Fibroblast of mammary gland (primary cell): ENCODE results near the gene RHOT2.

Experiments used
- DNase-seq: peaks from one replicate; pipeline ENCODE4 v3.0.0-alpha.2; 2010; ENCODE audit warnings: low read depth
- H3K4me3 ChIP-seq: 2 replicates; pipeline ENCODE4 v1.5.1; 2011; ENCODE audit warnings: low read depth, mild to moderate bottlenecking, low read length, moderate library complexity; ENCODE audit not compliant: control insufficient read depth
- TF ChIP-seq, protein P1 (sequence below): conservative IDR thresholded peaks from 2 replicates; pipeline ENCODE4 v1.5.1; 2011; ENCODE audit warnings: low read depth, low read length, inconsistent platforms; ENCODE audit not compliant: control insufficient read depth, insufficient read depth

The RHOT2 gene

DNA sequence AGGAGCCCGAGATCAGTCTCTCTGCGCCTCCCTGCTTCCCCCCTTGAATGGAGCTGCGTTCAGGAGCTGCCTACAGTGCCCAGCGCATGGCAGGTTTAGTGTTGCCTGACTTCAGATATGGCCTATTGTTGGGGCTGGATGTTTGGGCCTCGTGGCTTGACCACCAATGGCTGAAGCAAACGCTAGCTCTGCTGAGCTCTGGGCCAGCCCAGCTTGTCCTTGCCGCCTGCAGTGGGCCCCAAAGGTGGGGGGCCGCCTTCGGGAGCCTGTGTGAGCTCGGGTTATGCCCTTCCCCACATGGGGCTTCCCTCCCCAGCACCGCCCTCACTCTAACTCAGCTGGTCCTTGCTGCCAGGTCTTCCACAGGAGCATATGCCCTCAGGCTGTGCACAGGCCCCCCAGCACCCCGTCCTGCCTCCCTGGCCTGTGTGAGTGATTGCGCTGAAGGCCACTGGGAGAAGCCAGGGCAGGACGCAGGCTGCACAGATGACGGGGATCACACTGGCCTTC lies 29.8 kb upstream of the RHOT2 start:
- TF ChIP-seq, protein P1, sequence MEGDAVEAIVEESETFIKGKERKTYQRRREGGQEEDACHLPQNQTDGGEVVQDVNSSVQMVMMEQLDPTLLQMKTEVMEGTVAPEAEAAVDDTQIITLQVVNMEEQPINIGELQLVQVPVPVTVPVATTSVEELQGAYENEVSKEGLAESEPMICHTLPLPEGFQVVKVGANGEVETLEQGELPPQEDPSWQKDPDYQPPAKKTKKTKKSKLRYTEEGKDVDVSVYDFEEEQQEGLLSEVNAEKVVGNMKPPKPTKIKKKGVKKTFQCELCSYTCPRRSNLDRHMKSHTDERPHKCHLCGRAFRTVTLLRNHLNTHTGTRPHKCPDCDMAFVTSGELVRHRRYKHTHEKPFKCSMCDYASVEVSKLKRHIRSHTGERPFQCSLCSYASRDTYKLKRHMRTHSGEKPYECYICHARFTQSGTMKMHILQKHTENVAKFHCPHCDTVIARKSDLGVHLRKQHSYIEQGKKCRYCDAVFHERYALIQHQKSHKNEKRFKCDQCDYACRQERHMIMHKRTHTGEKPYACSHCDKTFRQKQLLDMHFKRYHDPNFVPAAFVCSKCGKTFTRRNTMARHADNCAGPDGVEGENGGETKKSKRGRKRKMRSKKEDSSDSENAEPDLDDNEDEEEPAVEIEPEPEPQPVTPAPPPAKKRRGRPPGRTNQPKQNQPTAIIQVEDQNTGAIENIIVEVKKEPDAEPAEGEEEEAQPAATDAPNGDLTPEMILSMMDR, result no peak
- DNase-seq, result no peak
- no peak overlapping the region for H3K4me3 ChIP-seq

DNA sequence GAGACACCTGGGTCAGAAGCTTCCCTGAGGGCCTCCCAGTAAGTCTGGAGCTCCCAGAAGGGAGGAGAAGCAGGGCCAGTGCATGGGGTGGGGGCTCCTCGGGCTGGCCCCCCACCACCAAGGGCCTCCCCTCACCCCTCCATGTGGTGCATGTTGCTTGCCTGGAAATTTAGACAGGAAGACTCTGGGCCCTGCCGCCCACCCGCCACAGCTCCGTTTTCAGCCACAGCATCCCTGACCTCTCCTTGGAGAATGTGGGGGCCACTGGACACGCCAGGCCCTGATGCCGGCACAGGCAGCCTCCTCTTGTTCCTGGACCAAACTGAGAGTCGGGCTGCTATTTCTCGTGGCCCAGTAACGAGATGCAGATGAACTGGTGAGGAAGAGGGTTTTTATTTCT lies 29.1 kb upstream of the RHOT2 start:
- DNase-seq, result no peak
- H3K4me3 ChIP-seq, result no peak overlapping the region
- TF ChIP-seq, protein P1, result no peak

DNA sequence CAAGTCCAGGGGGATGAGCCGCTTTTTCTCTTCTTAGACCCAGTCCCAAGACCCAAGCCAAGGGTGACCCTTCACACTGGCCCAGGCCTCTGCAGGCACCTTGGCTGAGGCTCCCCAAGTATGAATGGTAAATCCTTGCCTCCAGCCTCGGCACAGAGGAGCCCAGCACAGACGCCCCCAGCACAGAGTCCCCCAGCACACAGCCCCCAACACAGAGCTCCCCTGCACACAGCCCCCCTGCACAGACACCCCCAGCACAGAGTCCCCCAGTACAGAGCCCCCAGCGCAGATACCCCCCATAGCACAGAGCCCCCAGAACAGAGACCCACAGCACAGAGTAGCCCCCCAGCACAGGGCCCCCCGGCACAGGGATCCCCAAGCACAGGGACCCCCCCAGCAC lies 27.3 kb upstream of the RHOT2 start:
- TF ChIP-seq, protein P1, result no peak
- no peak overlapping the region for H3K4me3 ChIP-seq
- DNase-seq, result no peak

DNA sequence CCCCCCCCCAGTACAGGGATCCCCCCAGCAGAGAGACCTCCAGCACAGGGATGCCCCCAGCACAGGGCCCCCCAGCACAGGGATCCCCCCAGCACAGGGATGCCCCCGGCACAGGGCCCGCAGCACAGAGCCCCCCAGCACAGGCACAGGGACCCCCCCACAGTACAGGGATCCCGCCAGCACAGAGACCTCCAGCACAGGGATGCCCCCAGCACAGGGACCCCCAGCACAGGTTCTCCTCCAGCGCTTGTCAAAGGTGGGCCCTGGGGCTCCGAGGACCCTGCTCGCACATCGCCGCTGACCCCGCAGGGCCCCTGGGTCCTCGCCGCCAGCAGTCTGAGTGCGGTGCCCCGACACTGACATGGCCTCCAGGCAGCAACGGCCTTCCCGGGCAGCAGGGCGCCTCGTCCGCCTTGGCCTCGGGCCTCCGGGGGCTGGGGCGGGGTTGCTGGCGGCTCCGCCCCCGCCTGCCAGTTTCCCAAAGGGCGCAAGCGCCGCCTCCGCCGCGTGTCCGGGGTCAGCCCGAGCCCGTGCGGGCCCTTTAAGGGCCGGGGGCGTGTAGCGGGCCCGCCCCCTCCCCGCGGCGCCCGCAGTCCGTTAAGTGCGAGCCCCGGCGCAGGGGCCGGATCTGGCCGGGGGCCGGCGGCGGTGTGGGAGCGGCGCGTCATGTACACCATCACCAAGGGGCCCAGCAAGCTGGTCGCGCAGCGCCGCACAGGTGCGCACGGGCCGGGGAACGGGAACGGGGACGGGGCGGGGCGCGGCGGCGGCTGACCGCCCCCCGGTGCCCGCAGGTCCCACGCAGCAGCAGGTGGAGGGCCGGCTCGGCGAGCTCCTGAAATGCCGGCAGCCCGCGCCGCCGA lies 26.4 kb upstream of the RHOT2 start, which contains the start of gene MCRIP2:
Gene MCRIP2, plus strand, starts transcription at position 503 of the 863 bp plus-strand sequence. Its CDS starts 164 bp downstream, at position 667.
- DNase-seq, result peak; percentile 70
- TF ChIP-seq, protein P1, result no peak
- H3K4me3 ChIP-seq, result peak within 1 kb of the TSS; percentile 57

DNA sequence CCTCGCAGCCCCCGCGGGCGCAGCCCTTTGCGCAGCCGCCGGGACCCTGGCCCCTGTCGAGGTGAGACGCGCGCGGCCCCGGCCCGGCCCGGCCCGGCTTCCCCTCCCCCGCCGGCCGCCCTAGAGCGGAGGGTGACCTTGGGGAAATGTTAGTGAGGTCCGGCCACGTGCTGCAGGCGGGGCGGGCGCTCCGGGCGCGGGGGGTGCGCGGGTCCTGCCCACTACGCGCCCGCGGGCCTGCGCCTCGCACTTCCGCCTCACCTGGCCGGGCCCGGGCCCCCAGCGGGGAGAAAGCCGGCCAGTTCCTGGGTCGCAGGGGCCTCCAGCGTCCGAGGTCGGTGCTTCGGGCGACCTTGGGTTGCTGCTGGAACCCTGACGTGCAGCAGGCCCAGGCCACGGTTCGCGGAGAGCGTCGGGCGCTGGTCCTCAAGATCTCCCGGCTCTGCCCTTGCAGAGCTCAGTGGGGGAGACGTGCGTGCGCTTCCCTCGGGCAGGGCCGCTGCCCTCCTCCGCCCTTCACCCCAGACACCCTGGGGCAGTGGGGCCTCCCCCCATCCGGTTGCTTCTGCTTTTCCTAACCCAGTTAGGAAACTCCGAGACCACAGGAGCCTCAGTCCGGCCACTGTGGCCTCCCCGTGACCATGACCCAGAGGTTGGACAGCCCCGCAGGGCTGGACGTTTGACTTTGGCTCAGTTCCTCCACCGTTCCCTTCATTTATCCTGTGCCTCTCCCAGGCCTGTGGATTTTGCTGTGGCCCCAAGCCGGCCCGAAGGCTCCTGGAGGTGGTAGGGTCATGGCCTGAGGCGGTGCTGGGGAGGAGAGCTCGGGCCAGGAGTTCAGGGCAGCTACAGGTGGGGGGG lies 25.5 kb upstream of the RHOT2 start:
- TF ChIP-seq, protein P1, result no peak
- no peak for DNase-seq
- peak overlapping the region; percentile 57 for H3K4me3 ChIP-seq

DNA sequence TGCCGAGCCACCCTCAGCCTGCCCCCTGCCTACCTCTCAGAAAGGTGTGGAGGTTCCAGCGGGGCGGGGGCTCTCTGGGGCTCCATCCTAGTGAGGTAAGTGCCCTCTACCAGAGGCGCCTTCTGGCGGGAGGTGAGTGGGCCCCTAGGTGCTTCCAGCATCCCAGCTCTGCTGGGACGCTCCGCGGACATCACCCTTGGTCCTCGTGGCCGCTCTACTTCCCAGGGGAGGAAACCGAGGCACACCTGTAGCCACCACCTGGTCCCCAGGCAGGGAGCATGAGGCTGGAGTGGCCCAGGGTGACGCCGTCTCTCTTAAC lies 24.9 kb upstream of the RHOT2 start:
- peak overlapping the region; percentile 57 for H3K4me3 ChIP-seq
- TF ChIP-seq, protein P1, result no peak
- no peak for DNase-seq
